Right lobe of liver (tissue), 6 donors: ENCODE results near the gene MAP7D1. TPM values are rescaled to one million over a fixed set of nuclear protein-coding genes. Genes with fewer than 3 reads are reported as not detected.

Source experiments
- ATAC-seq, 4 donors: fragments of 200-7000 bp; cut with Tn5 transposase; one replicate each; pipeline ENCODE4 v1.9.1; 2020; ENCODE audit warnings: mild to moderate bottlenecking in 4 of 4, moderate library complexity in 4 of 4
- DNase-seq, 3 donors: peaks; one replicate each; pipeline ENCODE4 v3.0.0-alpha.2; 2020
- H3K27ac ChIP-seq, 3 donors: fragments of 200-600 bp; one replicate each; pipeline ENCODE4 v1.8.0; 2022
- H3K27me3 ChIP-seq, 2 donors: fragments of 200-600 bp; one replicate each; pipeline ENCODE4 v1.8.0; 2022
- H3K36me3 ChIP-seq, 4 donors: fragments of 200-600 bp; sonication (generic) in 1 of 4; one replicate each; pipeline versions ENCODE4 v1.5.1 to v1.8.0; 2017 to 2022; ENCODE audit warnings: control low read depth in 1 of 4
- H3K4me1 ChIP-seq, 4 donors: fragments of 200-600 bp; sonication (generic) in 1 of 4; one replicate each; pipeline versions ENCODE4 v1.5.1 to v1.8.0; 2017 to 2022; ENCODE audit warnings: control low read depth in 1 of 4
- H3K4me3 ChIP-seq, 3 donors: fragments of 200-600 bp; one replicate each; pipeline ENCODE4 v1.8.0; 2022
- H3K9me3 ChIP-seq, 4 donors: fragments of 200-600 bp; sonication (generic) in 1 of 4; one replicate each; pipeline versions ENCODE4 v1.5.1 to v1.8.0; 2017 to 2022; ENCODE audit warnings: control low read depth in 1 of 4
- CTCF ChIP-seq, 4 donors: fragments of 200-600 bp in 3 of 4; fragments of 450-650 bp in 1 of 4; IDR thresholded peaks; one replicate each; pipeline versions ENCODE4 v1.5.1 to v1.8.0; 2016 to 2022; ENCODE audit warnings: antibody characterized with exemption in 4 of 4, mild to moderate bottlenecking in 2 of 4
- POLR2A ChIP-seq: fragments of 450-650 bp; IDR thresholded peaks from one replicate; pipeline ENCODE4 v1.6.1; 2017; ENCODE audit warnings: antibody characterized with exemption, mild to moderate bottlenecking
- WGBS: methylation state at CpG from one replicate; pipeline ENCODE4 v1.1.6; 2018; ENCODE audit warnings: low coverage, low lambda C conversion rate; ENCODE audit not compliant: insufficient coverage; ENCODE audit errors: missing lambda C conversion rate; 5-methylcytosine and 5-hydroxymethylcytosine counted together
- intact Hi-C, 2 donors: fragments of 100-400 bp; cut with DNase I; formaldehyde crosslinking; loops; one replicate each; pipeline versions ENCODE4 v1.11.2 to v1.14.1; 2022
- total RNA-seq, 6 experiments: library from RNA; depleted of rRNA in 2 of 6; stranded (reverse); fragments of >200 nt in 2 of 6; fragmentation: NEBNext Ultra II Directional in 3 of 6; extraction: Animal tissue kit (Norgen Biotek cat#: 25700) in 3 of 6; gene quantifications; one replicate each; pipeline versions ENCODE4 v1.1.0 to v1.2.4, GENCODE V29; 2016 to 2023
- donor health status: DM: no; HTN: yes; CAD: no.
- donor health status: DM: no; HTN: no; CAD: no.
- donor health status: DM: no; HTN: no; CAD: no.
- donor health status: DM: no; HTN: yes; CAD: no.
- donor health status: DM: no; HTN: yes; CAD: no.

MAP7D1 gene
- total RNA-seq, 6 experiments from 2014 or later: 10.2 to 28.2 (median 15.8) TPM

GRCh38 chr1:36144413-36144812, 11.5 kb upstream of the MAP7D1 start:
- no peak overlapping the region for H3K27ac ChIP-seq
- no peaks in the 10 kb centered on the region for H3K9me3 ChIP-seq
- H3K4me1 ChIP-seq: peaks cover 0 to 14% (median 5%) of the 10 kb centered on the region in 4 donors
- H3K4me3 ChIP-seq: no peak overlapping the region
- peaks cover 0 to 6% (median 3%) of the 10 kb centered on the region in 4 donors for H3K36me3 ChIP-seq
- intact Hi-C loops: no loop called here
- DNase-seq: no peak
- TF ChIP-seq POLR2A (no peak), CTCF (IDR thresholded peaks at IDR 0.05) (no peak)
- no peaks in the 10 kb centered on the region for H3K27me3 ChIP-seq
- 100% methylated on average over 1 of the region's 2 CpGs for WGBS
- ATAC-seq: no peak

GRCh38 chr1:36148821-36149236, 7.1 kb upstream of the MAP7D1 start:
- intact Hi-C loops: no loop called here

GRCh38 chr1:36149237-36149972, 6.6 kb upstream of the MAP7D1 start, which contains the start of gene TRAPPC3:
Gene TRAPPC3 (minus strand): TSS chr1:36149486. CDS start chr1:36149378, 108 bp downstream.
- Histone ChIP-seq H3K4me1 (peaks cover 0 to 37% (median 13%) of the 10 kb centered on the region in 4 donors), H3K9me3 (no peaks in the 10 kb centered on the region), H3K4me3 (peak within 1 kb of the TSS; percentile 88 to 94 (median 92)), H3K27ac (peak within 1 kb of the TSS; percentile 71 to 95 (median 83)), H3K27me3 (no peaks in the 10 kb centered on the region), H3K36me3 (no peaks in the 10 kb centered on the region)
- TF ChIP-seq POLR2A (peak; percentile 75), CTCF (IDR thresholded peaks at IDR 0.05) (peak; percentile 96 to 98 (median 96))
- 3% methylated on average over 21 of the region's 62 CpGs for WGBS
- intact Hi-C loops: no loop called here
- peak; percentile 90 to 96 (median 94) for ATAC-seq
- DNase-seq: peak; percentile 100

More at GRCh38 chr1:36148821-36149236, 7.1 kb upstream of the MAP7D1 start:
- Histone ChIP-seq H3K4me3 (peak overlapping the region; percentile 88 to 94 (median 92)), H3K4me1 (peaks cover 0 to 37% (median 13%) of the 10 kb centered on the region in 4 donors), H3K27ac (peak overlapping the region; percentile 71 to 95 (median 83)), H3K36me3 (no peaks in the 10 kb centered on the region), H3K27me3 (no peaks in the 10 kb centered on the region), H3K9me3 (no peaks in the 10 kb centered on the region)
- no peak for DNase-seq
- no peak for ATAC-seq
- WGBS: 0% methylated on average over 10 of the region's 16 CpGs
- no peak for TF ChIP-seq CTCF (IDR thresholded peaks at IDR 0.05)
- TF ChIP-seq POLR2A: no peak

GRCh38 chr1:36149973-36150295, 6.0 kb upstream of the MAP7D1 start:
- Histone ChIP-seq H3K27me3 (no peaks in the 10 kb centered on the region), H3K36me3 (no peaks in the 10 kb centered on the region), H3K9me3 (no peaks in the 10 kb centered on the region), H3K4me1 (peaks cover 0 to 39% (median 13%) of the 10 kb centered on the region in 4 donors), H3K27ac (peak overlapping the region; percentile 55 to 95 (median 81)), H3K4me3 (no peak overlapping the region)
- TF ChIP-seq POLR2A: no peak
- no peak for TF ChIP-seq CTCF (IDR thresholded peaks at IDR 0.05)
- DNase-seq: no peak
- no peak for ATAC-seq
- intact Hi-C loops: loop anchor here (5.0 kb wide), 1 partner anchor 37 kb away; no protein-coding TSS in a partner anchor
- 22% methylated on average over 5 of the region's 6 CpGs for WGBS
